ENCODE results near the gene ZNF280B. TPM values are rescaled to one million over a fixed set of nuclear protein-coding genes. Genes with fewer than 3 reads are reported as not detected.
"Not testable (repeated sequence)": the region's sequence is repeated elsewhere in the genome, so short reads cannot be mapped to it uniquely, and the experiment has no call there.

The ZNF280B gene
- total and polyA plus RNA-seq, 2 donors (not counting 1 experiment from before 2014, with no cell fraction given): 0.67 to 3.5 TPM

GRCh38 chr22:22533417-22533816 lies 24.9 kb upstream of the ZNF280B start:
- no peak overlapping the region for H3K27ac Mint-ChIP-seq
- no peaks in the 10 kb centered on the region for H3K27me3 ChIP-seq (replicated peaks in 1 of 4; ENCODE audit: control extremely low read depth in 1 of 4, control insufficient read depth in 3 of 4, insufficient read depth in 4 of 4, low read length in 3 of 4)
- no peak overlapping the region for H2AFZ ChIP-seq (ENCODE audit: insufficient read depth, low read depth, low read length, poor library complexity, severe bottlenecking)
- no CpG with 5 or more reads among the region's 1 CpG for WGBS (ENCODE audit: insufficient coverage)
- no peaks in the 10 kb centered on the region for H3K36me3 ChIP-seq (replicated peaks in 1 of 2; ENCODE audit: control extremely low read depth in 1 of 2, control insufficient read depth in 1 of 2, extremely low read depth in 1 of 2, insufficient read depth in 2 of 2, low read length in 1 of 2)
- intact Hi-C loops (cut with micrococcal nuclease): no loop called here
- no peaks in the 10 kb centered on the region for H3K9me3 Mint-ChIP-seq (ENCODE audit: insufficient read depth)
- H3K4me2 ChIP-seq (replicated peaks; ENCODE audit: low read depth, low read length, poor library complexity, severe bottlenecking): no peak overlapping the region
- H3K4me3 Mint-ChIP-seq: no peak overlapping the region
- POLR2A ChIA-PET: no interaction called here
- no peak for ATAC-seq (ENCODE audit: low read depth)
- no peak overlapping the region for H3K9ac ChIP-seq (ENCODE audit: low read length)
- no peaks in the 10 kb centered on the region for H3K4me1 ChIP-seq (ENCODE audit: control insufficient read depth in 2 of 2, insufficient read depth in 2 of 2, low read length in 2 of 2)
- no peaks in the 10 kb centered on the region for H3K79me2 ChIP-seq (ENCODE audit: control insufficient read depth, insufficient read depth, low read length)
- H3K4me1 Mint-ChIP-seq: no peaks in the 10 kb centered on the region
- no peak for TF ChIP-seq CTCF (IDR thresholded peaks at IDR 0.05)
- TF ChIP-seq EZH2 (IDR thresholded peaks at IDR 0.05; ENCODE audit: borderline replicate concordance, insufficient read depth, low read depth, low read length, poor library complexity, severe bottlenecking): no peak
- CTCF ChIA-PET: interaction anchor here (0.6 to 0.7 kb wide), 2 partner anchors 40 to 86 kb away, joined by 3 to 5 read pairs; no protein-coding TSS in a partner anchor
- DNase-seq: no peak
- peaks cover 0 to 5% (median 0%) of the 10 kb centered on the region in 3 donors for H3K9me3 ChIP-seq (ENCODE audit: control extremely low read depth in 1 of 3, control insufficient read depth in 2 of 3, insufficient read depth in 1 of 3, low read length in 2 of 3)
- no peaks in the 10 kb centered on the region for H4K20me1 ChIP-seq (ENCODE audit: control insufficient read depth, insufficient read depth, low read length, poor library complexity, severe bottlenecking)
- H3K27ac ChIP-seq (ENCODE audit: low read length in 2 of 2): no peak overlapping the region
- H3K27me3 Mint-ChIP-seq: no peaks in the 10 kb centered on the region
- no peak overlapping the region for H3K4me3 ChIP-seq (ENCODE audit: control extremely low read depth in 1 of 5, extremely low read depth in 1 of 5, insufficient read depth in 1 of 5, low read depth in 2 of 5, low read length in 4 of 5)

- H3K4me3 Mint-ChIP-seq; H3K9me3 Mint-ChIP-seq (ENCODE audit: insufficient read depth); H3K4me1 ChIP-seq (ENCODE audit: control insufficient read depth in 2 of 2, insufficient read depth in 2 of 2, low read length in 2 of 2); DNase-seq; H3K4me3 ChIP-seq (ENCODE audit: control extremely low read depth in 1 of 5, extremely low read depth in 1 of 5, insufficient read depth in 1 of 5, low read depth in 2 of 5, low read length in 4 of 5); ATAC-seq (ENCODE audit: low read depth); H3K27me3 ChIP-seq (replicated peaks in 1 of 4; ENCODE audit: control extremely low read depth in 1 of 4, control insufficient read depth in 3 of 4, insufficient read depth in 4 of 4, low read length in 3 of 4); intact Hi-C loops (cut with micrococcal nuclease); H4K20me1 ChIP-seq (ENCODE audit: control insufficient read depth, insufficient read depth, low read length, poor library complexity, severe bottlenecking); H3K4me1 Mint-ChIP-seq; POLR2A ChIA-PET; H3K36me3 ChIP-seq (replicated peaks in 1 of 2; ENCODE audit: control extremely low read depth in 1 of 2, control insufficient read depth in 1 of 2, extremely low read depth in 1 of 2, insufficient read depth in 2 of 2, low read length in 1 of 2); H3K9me3 ChIP-seq (ENCODE audit: control extremely low read depth in 1 of 3, control insufficient read depth in 2 of 3, insufficient read depth in 1 of 3, low read length in 2 of 3); H3K9ac ChIP-seq (ENCODE audit: low read length); H3K4me2 ChIP-seq (replicated peaks; ENCODE audit: low read depth, low read length, poor library complexity, severe bottlenecking); H3K27ac ChIP-seq (ENCODE audit: low read length in 2 of 2); H3K79me2 ChIP-seq (ENCODE audit: control insufficient read depth, insufficient read depth, low read length); CTCF ChIA-PET; H3K27me3 Mint-ChIP-seq; H3K27ac Mint-ChIP-seq; H2AFZ ChIP-seq (ENCODE audit: insufficient read depth, low read depth, low read length, poor library complexity, severe bottlenecking): not testable (repeated sequence)
- WGBS (ENCODE audit: insufficient coverage): 69% methylated on average over 2 of the region's 12 CpGs
These were observed 24.1 kb upstream of the ZNF280B start for GRCh38 chr22:22532547-22533071.
